Measurements from ENCODE around the gene POP7. TPM values are rescaled to one million over a fixed set of nuclear protein-coding genes. Genes with fewer than 3 reads are reported as not detected.

Gene POP7
- total RNA-seq, 1 experiment from 2014 or later: 96.9 TPM

GRCh38 chr7:100675105-100675451 is 30.8 kb upstream of the POP7 start:
- TF ChIP-seq CTCF (conservative IDR thresholded peaks at IDR 0.05): no peak
- Histone ChIP-seq H4K91ac (ENCODE audit: insufficient read length, low read depth, low read length) (no peak overlapping the region), H2BK120ac (ENCODE audit: low read depth, low read length, poor library complexity, severe bottlenecking) (no peak overlapping the region), H3K4ac (ENCODE audit: low read depth, low read length) (no peak overlapping the region), H3K9me3 (ENCODE audit: control insufficient read depth, low read depth, low read length) (no peaks in the 10 kb centered on the region), H3K9ac (ENCODE audit: extremely low read depth, insufficient read length, low read length) (no peak overlapping the region), H3K79me1 (ENCODE audit: insufficient read depth, low read depth, low read length, poor library complexity, severe bottlenecking) (no peaks in the 10 kb centered on the region), H4K8ac (replicated peaks; ENCODE audit: insufficient read length, low read depth, low read length) (no peak overlapping the region), H3K23ac (ENCODE audit: insufficient read length, low read depth, low read length) (no peak overlapping the region), H4K5ac (ENCODE audit: insufficient read length, low read depth, low read length) (no peak overlapping the region), H4K20me1 (ENCODE audit: control insufficient read depth, insufficient read depth, insufficient read length) (no peaks in the 10 kb centered on the region), H3K23me2 (ENCODE audit: insufficient read length, low read depth, low read length, poor library complexity, severe bottlenecking) (peaks cover 20% of the 10 kb centered on the region), H3K14ac (ENCODE audit: insufficient read depth, low read length) (no peak overlapping the region), H3K79me2 (ENCODE audit: insufficient read depth, low read length) (no peaks in the 10 kb centered on the region), H3T11ph (ENCODE audit: low read length) (no peak overlapping the region), H3K4me1 (ENCODE audit: insufficient read depth, low read length) (no peaks in the 10 kb centered on the region), H3K18ac (ENCODE audit: insufficient read length, low read depth, low read length) (no peak overlapping the region), H3K56ac (ENCODE audit: insufficient read length, low read depth, low read length) (no peak overlapping the region), H2AFZ (ENCODE audit: low read length) (no peak overlapping the region), H2BK15ac (ENCODE audit: low read depth, low read length) (no peak overlapping the region), H2BK5ac (ENCODE audit: insufficient read length, low read length) (no peak overlapping the region), H3K27me3 (ENCODE audit: insufficient read depth, low read length) (no peaks in the 10 kb centered on the region), H3K27ac (ENCODE audit: insufficient read length, low read depth, low read length) (no peak overlapping the region), H3K4me2 (ENCODE audit: insufficient read depth, insufficient read length, low read length) (peak overlapping the region; percentile 75), H2AK5ac (ENCODE audit: insufficient read length, low read length) (no peak overlapping the region), H2BK20ac (ENCODE audit: low read depth, low read length, poor library complexity, severe bottlenecking) (no peak overlapping the region), H2BK12ac (ENCODE audit: insufficient read length, low read depth, low read length) (no peak overlapping the region)
- H3K36me3 Mint-ChIP-seq (ENCODE audit: insufficient read depth in 1 of 3, low read depth in 3 of 3): peaks cover 10 to 28% (median 25%) of the 10 kb centered on the region in 3 experiments; a peak in 6 of 7 replicates
- no peaks in the 10 kb centered on the region for H3K9me3 Mint-ChIP-seq
- peaks cover 30% of the 10 kb centered on the region for H3K27me3 Mint-ChIP-seq (ENCODE audit: low read depth)
- H3K4me1 Mint-ChIP-seq: peaks cover 6 to 15% of the 10 kb centered on the region in 2 experiments
- no peak overlapping the region for H3K27ac Mint-ChIP-seq
- peak overlapping the region; percentile 83 to 92; a peak in 3 of 5 replicates for H3K4me3 Mint-ChIP-seq
- DNase-seq: no peak
- WGBS (ENCODE audit: extremely low coverage, insufficient read length, low lambda C conversion rate): no CpG with 5 or more reads among the region's 46 CpGs
